ENCODE measurements around the gene CACNA1C.

CACNA1C gene

GRCh38 chr12:2652011-2652400 is 599.2 kb downstream of the CACNA1C start:
- no peak overlapping the region for H3K4me3 ChIP-seq (ENCODE audit: low read depth, low read length)
- no peak for TF ChIP-seq MAX (IDR thresholded peaks at IDR 0.05; ENCODE audit: low read depth, low read length)
- TF ChIP-seq CTCF (IDR thresholded peaks at IDR 0.05; ENCODE audit: low read depth, low read length), result no peak
- TF ChIP-seq POLR2A (IDR thresholded peaks at IDR 0.05; ENCODE audit: extremely low read depth, insufficient read length), result no peak
- no peak for TF ChIP-seq MYC (IDR thresholded peaks at IDR 0.05; ENCODE audit: low read depth, low read length)
- no peak for DNase-seq (ENCODE audit: low read depth)

GRCh38 chr12:2652401-2653081 is 599.8 kb downstream of the CACNA1C start:
- DNase-seq (ENCODE audit: low read depth), result no peak
- no peak for TF ChIP-seq CTCF (IDR thresholded peaks at IDR 0.05; ENCODE audit: low read depth, low read length)
- no peak for TF ChIP-seq MAX (IDR thresholded peaks at IDR 0.05; ENCODE audit: low read depth, low read length)
- no peak for TF ChIP-seq POLR2A (IDR thresholded peaks at IDR 0.05; ENCODE audit: extremely low read depth, insufficient read length)
- TF ChIP-seq MYC (IDR thresholded peaks at IDR 0.05; ENCODE audit: low read depth, low read length), result no peak
- no peak overlapping the region for H3K4me3 ChIP-seq (ENCODE audit: low read depth, low read length)

GRCh38 chr12:2653461-2653965 is 600.7 kb downstream of the CACNA1C start:
- TF ChIP-seq POLR2A (IDR thresholded peaks at IDR 0.05; ENCODE audit: extremely low read depth, insufficient read length) (no peak), MYC (IDR thresholded peaks at IDR 0.05; ENCODE audit: low read depth, low read length) (no peak), CTCF (IDR thresholded peaks at IDR 0.05; ENCODE audit: low read depth, low read length) (no peak), MAX (IDR thresholded peaks at IDR 0.05; ENCODE audit: low read depth, low read length) (no peak)
- no peak for DNase-seq (ENCODE audit: low read depth)
- no peak overlapping the region for H3K4me3 ChIP-seq (ENCODE audit: low read depth, low read length)

- no peak overlapping the region for H3K4me3 ChIP-seq (ENCODE audit: low read depth, low read length)
- no peak for DNase-seq (ENCODE audit: low read depth)
- TF ChIP-seq MAX (IDR thresholded peaks at IDR 0.05; ENCODE audit: low read depth, low read length), result no peak
These were observed 601.5 kb downstream of the CACNA1C start for GRCh38 chr12:2654311-2654710.

- TF ChIP-seq MAX (IDR thresholded peaks at IDR 0.05; ENCODE audit: low read depth, low read length) (no peak), CTCF (IDR thresholded peaks at IDR 0.05; ENCODE audit: low read depth, low read length) (no peak), MYC (IDR thresholded peaks at IDR 0.05; ENCODE audit: low read depth, low read length) (no peak), POLR2A (IDR thresholded peaks at IDR 0.05; ENCODE audit: extremely low read depth, insufficient read length) (no peak)
- H3K4me3 ChIP-seq (ENCODE audit: low read depth, low read length), result no peak overlapping the region
- no peak for DNase-seq (ENCODE audit: low read depth)
These were observed 602.0 kb downstream of the CACNA1C start for GRCh38 chr12:2654741-2655140.

- DNase-seq (ENCODE audit: low read depth), result no peak
- TF ChIP-seq POLR2A (IDR thresholded peaks at IDR 0.05; ENCODE audit: extremely low read depth, insufficient read length), result no peak
- TF ChIP-seq CTCF (IDR thresholded peaks at IDR 0.05; ENCODE audit: low read depth, low read length), result no peak
- no peak for TF ChIP-seq MYC (IDR thresholded peaks at IDR 0.05; ENCODE audit: low read depth, low read length)
- TF ChIP-seq MAX (IDR thresholded peaks at IDR 0.05; ENCODE audit: low read depth, low read length), result no peak
- H3K4me3 ChIP-seq (ENCODE audit: low read depth, low read length), result no peak overlapping the region
These were observed 609.7 kb downstream of the CACNA1C start for GRCh38 chr12:2662524-2662923.
